ENCODE data around the gene RAB30.

RAB30 gene

GRCh38 chr11:83071567-83072349, at the start of gene RAB30:
Gene RAB30 (minus strand): TSS chr11:83071897. CDS start chr11:82997316, 74,581 bp downstream.
- Histone ChIP-seq H3K36me3 (ENCODE audit: insufficient read depth, low read length) (peaks cover 18% of the 10 kb centered on the region), H3K4me3 (ENCODE audit: low read length) (peak within 1 kb of the TSS; percentile 86), H3K4me1 (ENCODE audit: insufficient read depth, low read length) (peaks cover 32% of the 10 kb centered on the region), H3K27me3 (ENCODE audit: insufficient read depth, low read length) (no peaks in the 10 kb centered on the region), H2AFZ (ENCODE audit: low read depth, low read length) (peak within 1 kb of the TSS; percentile 68), H3K9me3 (ENCODE audit: low read length) (no peaks in the 10 kb centered on the region)

GRCh38 chr11:83120327-83120726, 48.6 kb upstream of the RAB30 start:
- H3K4me3 ChIP-seq (ENCODE audit: low read length), result no peak overlapping the region
- H3K4me1 ChIP-seq (ENCODE audit: insufficient read depth, low read length), result peaks cover 1% of the 10 kb centered on the region

GRCh38 chr11:83119216-83119615, 47.5 kb upstream of the RAB30 start:
- Histone ChIP-seq H3K4me3 (ENCODE audit: low read length) (no peak overlapping the region), H3K4me1 (ENCODE audit: insufficient read depth, low read length) (peaks cover 6% of the 10 kb centered on the region), H3K36me3 (ENCODE audit: insufficient read depth, low read length) (no peaks in the 10 kb centered on the region), H3K27me3 (ENCODE audit: insufficient read depth, low read length) (peaks cover 9% of the 10 kb centered on the region), H3K9me3 (ENCODE audit: low read length) (no peaks in the 10 kb centered on the region), H2AFZ (ENCODE audit: low read depth, low read length) (no peak overlapping the region)

More at GRCh38 chr11:83120327-83120726, 48.6 kb upstream of the RAB30 start:
- peaks cover 9% of the 10 kb centered on the region for H3K27me3 ChIP-seq (ENCODE audit: insufficient read depth, low read length)
- no peaks in the 10 kb centered on the region for H3K9me3 ChIP-seq (ENCODE audit: low read length)
- H2AFZ ChIP-seq (ENCODE audit: low read depth, low read length), result no peak overlapping the region
- H3K36me3 ChIP-seq (ENCODE audit: insufficient read depth, low read length), result no peaks in the 10 kb centered on the region

GRCh38 chr11:83118814-83119213, 47.1 kb upstream of the RAB30 start:
- Histone ChIP-seq H3K4me3 (ENCODE audit: low read length) (no peak overlapping the region), H3K36me3 (ENCODE audit: insufficient read depth, low read length) (no peaks in the 10 kb centered on the region), H3K9me3 (ENCODE audit: low read length) (no peaks in the 10 kb centered on the region), H3K4me1 (ENCODE audit: insufficient read depth, low read length) (peaks cover 6% of the 10 kb centered on the region), H3K27me3 (ENCODE audit: insufficient read depth, low read length) (peaks cover 9% of the 10 kb centered on the region), H2AFZ (ENCODE audit: low read depth, low read length) (no peak overlapping the region)

- H2AFZ ChIP-seq (ENCODE audit: low read depth, low read length), result peak overlapping the region; percentile 78
- H3K36me3 ChIP-seq (ENCODE audit: insufficient read depth, low read length), result no peaks in the 10 kb centered on the region
- H3K4me3 ChIP-seq (ENCODE audit: low read length), result no peak overlapping the region
- H3K9me3 ChIP-seq (ENCODE audit: low read length), result no peaks in the 10 kb centered on the region
- H3K4me1 ChIP-seq (ENCODE audit: insufficient read depth, low read length), result peaks cover 6% of the 10 kb centered on the region
- H3K27me3 ChIP-seq (ENCODE audit: insufficient read depth, low read length), result peaks cover 9% of the 10 kb centered on the region
Observed at GRCh38 chr11:83116015-83116641, 44.4 kb upstream of the RAB30 start.

- H3K4me1 ChIP-seq (ENCODE audit: insufficient read depth, low read length), result peaks cover 6% of the 10 kb centered on the region
- H2AFZ ChIP-seq (ENCODE audit: low read depth, low read length), result peak overlapping the region; percentile 78
- peaks cover 9% of the 10 kb centered on the region for H3K27me3 ChIP-seq (ENCODE audit: insufficient read depth, low read length)
- H3K9me3 ChIP-seq (ENCODE audit: low read length), result no peaks in the 10 kb centered on the region
- no peak overlapping the region for H3K4me3 ChIP-seq (ENCODE audit: low read length)
- H3K36me3 ChIP-seq (ENCODE audit: insufficient read depth, low read length), result no peaks in the 10 kb centered on the region
Observed at GRCh38 chr11:83115551-83115950, 43.9 kb upstream of the RAB30 start.

- Histone ChIP-seq H3K4me3 (ENCODE audit: low read length) (no peak overlapping the region), H2AFZ (ENCODE audit: low read depth, low read length) (peak overlapping the region; percentile 78), H3K36me3 (ENCODE audit: insufficient read depth, low read length) (no peaks in the 10 kb centered on the region), H3K9me3 (ENCODE audit: low read length) (no peaks in the 10 kb centered on the region), H3K4me1 (ENCODE audit: insufficient read depth, low read length) (peaks cover 6% of the 10 kb centered on the region), H3K27me3 (ENCODE audit: insufficient read depth, low read length) (peaks cover 6% of the 10 kb centered on the region)
Observed at GRCh38 chr11:83115026-83115425, 43.3 kb upstream of the RAB30 start.

- Histone ChIP-seq H3K36me3 (ENCODE audit: insufficient read depth, low read length) (no peaks in the 10 kb centered on the region), H3K27me3 (ENCODE audit: insufficient read depth, low read length) (no peaks in the 10 kb centered on the region), H3K9me3 (ENCODE audit: low read length) (no peaks in the 10 kb centered on the region), H3K4me3 (ENCODE audit: low read length) (no peak overlapping the region), H3K4me1 (ENCODE audit: insufficient read depth, low read length) (peaks cover 6% of the 10 kb centered on the region), H2AFZ (ENCODE audit: low read depth, low read length) (no peak overlapping the region)
Observed at GRCh38 chr11:83112886-83113285, 41.2 kb upstream of the RAB30 start.

- no peak overlapping the region for H2AFZ ChIP-seq (ENCODE audit: low read depth, low read length)
- no peaks in the 10 kb centered on the region for H3K36me3 ChIP-seq (ENCODE audit: insufficient read depth, low read length)
- H3K4me3 ChIP-seq (ENCODE audit: low read length), result no peak overlapping the region
- H3K9me3 ChIP-seq (ENCODE audit: low read length), result no peaks in the 10 kb centered on the region
- no peaks in the 10 kb centered on the region for H3K27me3 ChIP-seq (ENCODE audit: insufficient read depth, low read length)
- H3K4me1 ChIP-seq (ENCODE audit: insufficient read depth, low read length), result no peaks in the 10 kb centered on the region
Observed at GRCh38 chr11:83105168-83105567, 33.5 kb upstream of the RAB30 start.

GRCh38 chr11:83102834-83103233, 31.1 kb upstream of the RAB30 start:
- no peak overlapping the region for H3K4me3 ChIP-seq (ENCODE audit: low read length)
- no peaks in the 10 kb centered on the region for H3K4me1 ChIP-seq (ENCODE audit: insufficient read depth, low read length)
- no peak overlapping the region for H2AFZ ChIP-seq (ENCODE audit: low read depth, low read length)
- H3K27me3 ChIP-seq (ENCODE audit: insufficient read depth, low read length), result no peaks in the 10 kb centered on the region
- H3K9me3 ChIP-seq (ENCODE audit: low read length), result no peaks in the 10 kb centered on the region
- H3K36me3 ChIP-seq (ENCODE audit: insufficient read depth, low read length), result no peaks in the 10 kb centered on the region

- Histone ChIP-seq H3K9me3 (ENCODE audit: low read length) (no peaks in the 10 kb centered on the region), H3K4me1 (ENCODE audit: insufficient read depth, low read length) (peaks cover 9% of the 10 kb centered on the region), H3K4me3 (ENCODE audit: low read length) (no peak overlapping the region), H3K36me3 (ENCODE audit: insufficient read depth, low read length) (no peaks in the 10 kb centered on the region), H2AFZ (ENCODE audit: low read depth, low read length) (no peak overlapping the region), H3K27me3 (ENCODE audit: insufficient read depth, low read length) (no peaks in the 10 kb centered on the region)
Observed at GRCh38 chr11:83097429-83098075, 25.9 kb upstream of the RAB30 start.

GRCh38 chr11:83093634-83094033, 21.9 kb upstream of the RAB30 start:
- Histone ChIP-seq H3K36me3 (ENCODE audit: insufficient read depth, low read length) (no peaks in the 10 kb centered on the region), H3K4me1 (ENCODE audit: insufficient read depth, low read length) (peaks cover 9% of the 10 kb centered on the region), H2AFZ (ENCODE audit: low read depth, low read length) (no peak overlapping the region), H3K27me3 (ENCODE audit: insufficient read depth, low read length) (no peaks in the 10 kb centered on the region), H3K9me3 (ENCODE audit: low read length) (no peaks in the 10 kb centered on the region), H3K4me3 (ENCODE audit: low read length) (no peak overlapping the region)
